SK-N-SH (cell line): ENCODE measurements around the gene TBXA2R. TPM values are rescaled to one million over a fixed set of nuclear protein-coding genes. Genes with fewer than 3 reads are reported as not detected.

Source experiments
- CTCF ChIA-PET: fragments of 300-600, 350-600 bp; formaldehyde crosslinking; extraction: SDS; loops from one replicate; lab custom pipeline; 2021; lab: Yijun Ruan, JAX
- POLR2A ChIA-PET: fragments of 350-600 bp; sonication (Branson Sonifier 250); formaldehyde crosslinking; extraction: SDS; loops from one replicate; lab custom pipeline; 2020; ENCODE audit warnings: antibody characterized with exemption, inconsistent platforms; lab: Yijun Ruan, JAX
- DNase-seq: peaks from one replicate; pipeline ENCODE4 v3.0.0; 2012
- H2AFZ ChIP-seq: fragments of 200-600 bp; sonication (generic); 2 replicates; pipeline ENCODE4 v1.8.1; 2016; ENCODE audit warnings: antibody characterized with exemption, mild to moderate bottlenecking, low read depth
- H3F3A ChIP-seq: fragments of 200-600 bp; sonication (generic); replicated peaks from 2 replicates; pipeline ENCODE3; 2016; ENCODE audit warnings: antibody characterized with exemption, mild to moderate bottlenecking; ENCODE audit not compliant: insufficient read depth
- H3K27ac ChIP-seq, 2 experiments: fragments of 200-500 bp in 1 of 2; fragments of 200-600 bp in 1 of 2; sonication (Bioruptor generic) in 1 of 2; sonication (generic), shearing (Covaris generic) in 1 of 2; 2 replicates each; pipeline versions ENCODE4 v1.5.1 to v1.6.1; 2014 to 2016; ENCODE audit warnings: low read depth in 2 of 2, inconsistent platforms in 1 of 2, low read length in 1 of 2, mild to moderate bottlenecking in 1 of 2, mixed read lengths in 1 of 2
- H3K27me3 ChIP-seq: fragments of 200-600 bp; sonication (generic), shearing (Covaris generic); 2 replicates; pipeline ENCODE4 v1.6.1; 2016; ENCODE audit warnings: mixed run types; ENCODE audit not compliant: insufficient read depth
- H3K36me3 ChIP-seq, 2 experiments: fragments of 200-500 bp in 1 of 2; fragments of 200-600 bp in 1 of 2; sonication (Bioruptor generic) in 1 of 2; sonication (generic) in 1 of 2; replicated peaks in 1 of 2; 2 replicates each; pipeline versions ENCODE3 to v1.5.1; 2014 to 2016; ENCODE audit warnings: low read length in 1 of 2, mild to moderate bottlenecking in 1 of 2; ENCODE audit not compliant: insufficient read depth in 2 of 2, control insufficient read depth in 1 of 2
- H3K4me1 ChIP-seq, 2 experiments: fragments of 200-500 bp in 1 of 2; fragments of 200-600 bp in 1 of 2; sonication (Bioruptor generic) in 1 of 2; sonication (generic), shearing (Covaris generic) in 1 of 2; 2 replicates each; pipeline versions ENCODE4 v1.5.1 to v1.6.1; 2014 to 2016; ENCODE audit warnings: low read depth in 1 of 2, low read length in 1 of 2, mixed run types in 1 of 2; ENCODE audit not compliant: insufficient read depth in 2 of 2, control insufficient read depth in 1 of 2
- H3K4me2 ChIP-seq: fragments of 200-600 bp; sonication (generic), shearing (Covaris generic); 2 replicates; pipeline ENCODE4 v1.6.1; 2017; ENCODE audit warnings: mixed run types
- H3K4me3 ChIP-seq, 2 experiments: fragments of 200-500 bp in 1 of 2; fragments of 200-600 bp in 1 of 2; sonication (Bioruptor generic) in 1 of 2; sonication (generic), shearing (Covaris generic) in 1 of 2; 2 replicates each; pipeline versions ENCODE4 v1.5.1 to v1.8.1; 2014 to 2016; ENCODE audit warnings: low read depth in 2 of 2, inconsistent platforms in 1 of 2, low read length in 1 of 2, mild to moderate bottlenecking in 1 of 2, mixed read lengths in 1 of 2, moderate library complexity in 1 of 2
- H3K79me2 ChIP-seq: fragments of 200-600 bp; sonication (generic); 2 replicates; pipeline ENCODE4 v1.8.1; 2017; ENCODE audit warnings: mild to moderate bottlenecking; ENCODE audit not compliant: insufficient read depth
- H3K9ac ChIP-seq: fragments of 200-600 bp; sonication (generic); 2 replicates; pipeline ENCODE4 v1.6.1; 2017; ENCODE audit warnings: mixed run types
- H3K9me2 ChIP-seq: fragments of 200-600 bp; sonication (generic); 2 replicates; pipeline ENCODE4 v1.6.1; 2017; ENCODE audit warnings: mixed run types
- H3K9me3 ChIP-seq: fragments of 200-600 bp; sonication (generic); 2 replicates; pipeline ENCODE4 v1.6.1; 2017; ENCODE audit warnings: mixed run types, mild to moderate bottlenecking, moderate library complexity
- H4K20me1 ChIP-seq: fragments of 200-600 bp; sonication (generic); 2 replicates; pipeline ENCODE4 v1.6.1; 2017; ENCODE audit warnings: mild to moderate bottlenecking, mixed run types; ENCODE audit not compliant: insufficient read depth
- CHD2 ChIP-seq: fragments of 150-350 bp; IDR thresholded peaks from 2 replicates; pipeline ENCODE4 v1.6.1; 2018; ENCODE audit warnings: low read length; ENCODE audit not compliant: partially characterized antibody
- CTCF ChIP-seq: fragments of 200-600 bp; sonication (generic); IDR thresholded peaks from 2 replicates; pipeline ENCODE4 v1.6.1; 2017; ENCODE audit warnings: antibody characterized with exemption, mild to moderate bottlenecking, moderate library complexity
- EP300 ChIP-seq, 2 experiments: IDR thresholded peaks; 2 replicates each; pipeline versions ENCODE4 v1.4.0 to v1.6.1; 2012; ENCODE audit warnings: borderline replicate concordance in 1 of 2, low read depth in 1 of 2, low read length in 1 of 2
- EZH2phosphoT487 ChIP-seq: fragments of 200-600 bp; sonication (generic); IDR thresholded peaks from 2 replicates; pipeline ENCODE4 v1.6.1; 2017; ENCODE audit warnings: low read depth, mixed run types, mild to moderate bottlenecking, antibody characterized with exemption, moderate library complexity, borderline replicate concordance
- FOSL2 ChIP-seq: IDR thresholded peaks from 2 replicates; pipeline ENCODE4 v1.4.0; 2012; ENCODE audit warnings: low read depth, mild to moderate bottlenecking, moderate library complexity, borderline replicate concordance
- FOXM1 ChIP-seq: IDR thresholded peaks from 2 replicates; pipeline ENCODE4 v1.4.0; 2012; ENCODE audit warnings: low read depth, mild to moderate bottlenecking
- GATA2 ChIP-seq: sonication (generic); formaldehyde crosslinking; IDR thresholded peaks from 2 replicates; pipeline ENCODE4 v1.5.0; 2020; ENCODE audit warnings: mild to moderate bottlenecking, missing genetic modification reagents
- MAX ChIP-seq: IDR thresholded peaks from 2 replicates; pipeline ENCODE4 v1.4.0; 2012; ENCODE audit warnings: low read depth
- MEF2A ChIP-seq: IDR thresholded peaks from 2 replicates; pipeline ENCODE4 v1.4.0; 2012; ENCODE audit warnings: low read depth, borderline replicate concordance
- MXI1 ChIP-seq: IDR thresholded peaks from 2 replicates; pipeline ENCODE4 v1.6.1; 2012; ENCODE audit warnings: mild to moderate bottlenecking, low read depth, low read length, improper control_type of control experiment
- NRF1 ChIP-seq: IDR thresholded peaks from 2 replicates; pipeline ENCODE4 v1.6.1; 2012; ENCODE audit warnings: low read depth, mild to moderate bottlenecking, low read length
- RCOR1 ChIP-seq: fragments of 150-350 bp; IDR thresholded peaks from 2 replicates; pipeline ENCODE4 v1.6.1; 2017; ENCODE audit warnings: antibody characterized with exemption, low read length
- REST ChIP-seq: IDR thresholded peaks from 2 replicates; pipeline ENCODE4 v1.6.1; 2012; ENCODE audit warnings: mild to moderate bottlenecking, low read depth, low read length, moderate library complexity
- RXRA ChIP-seq: IDR thresholded peaks from 2 replicates; pipeline ENCODE4 v1.4.0; 2012; ENCODE audit warnings: low read depth, mild to moderate bottlenecking, borderline replicate concordance
- SIN3A ChIP-seq: IDR thresholded peaks from 2 replicates; pipeline ENCODE4 v1.6.1; 2012; ENCODE audit warnings: low read depth, mild to moderate bottlenecking, low read length, moderate library complexity, borderline replicate concordance
- TAF1 ChIP-seq: IDR thresholded peaks from 2 replicates; pipeline ENCODE4 v1.6.1; 2012; ENCODE audit warnings: low read depth, mild to moderate bottlenecking, low read length, moderate library complexity, borderline replicate concordance
- TCF12 ChIP-seq: IDR thresholded peaks from 2 replicates; pipeline ENCODE4 v1.4.0; 2012
- TEAD4 ChIP-seq: IDR thresholded peaks from 2 replicates; pipeline ENCODE4 v1.4.0; 2012; ENCODE audit warnings: mild to moderate bottlenecking, borderline replicate concordance; ENCODE audit not compliant: insufficient read depth
- USF1 ChIP-seq: IDR thresholded peaks from 2 replicates; pipeline ENCODE4 v1.4.0; 2012; ENCODE audit warnings: low read depth, borderline replicate concordance
- USF2 ChIP-seq: fragments of 150-350 bp; IDR thresholded peaks from 2 replicates; pipeline ENCODE4 v1.6.1; 2017; ENCODE audit warnings: antibody characterized with exemption, low read length, low read depth, borderline replicate concordance
- WGBS: methylation state at CpG from one replicate; pipeline ENCODE4 v1.1.6; 2017; ENCODE audit warnings: low lambda C conversion rate; 5-methylcytosine and 5-hydroxymethylcytosine counted together
- polyA plus RNA-seq, 3 experiments: library from polyadenylated mRNA; depleted of rRNA; stranded (reverse); fragments of >200 nt; gene quantifications; 2 replicates each; pipeline ENCODE4 v1.2.3, GENCODE V29; 2012

The TBXA2R gene
- polyA plus RNA-seq, 1 of the 3 experiments (the other 2 are of a cell fraction) = 0.92 TPM

- TF ChIP-seq USF1 (no peak), CTCF (no peak), RXRA (no peak), RCOR1 (no peak), REST (no peak), MXI1 (no peak), SIN3A (no peak), EP300 (IDR thresholded peaks at IDR 0.05; ENCODE audit: borderline replicate concordance in 1 of 2, low read depth in 1 of 2, low read length in 1 of 2) (no peak), GATA2 (CRISPR knock-in tag) (no peak), TEAD4 (no peak), FOXM1 (no peak), MAX (no peak), EZH2phosphoT487 (no peak), MEF2A (no peak), TCF12 (no peak), USF2 (no peak), TAF1 (no peak), NRF1 (no peak), CHD2 (no peak), FOSL2 (no peak)
- Histone ChIP-seq H3F3A (no peaks in the 10 kb centered on the region), H3K4me1 (no peaks in the 10 kb centered on the region), H3K9ac (no peak overlapping the region), H3K4me3 (no peak overlapping the region), H3K9me2 (no peaks in the 10 kb centered on the region), H3K4me2 (no peak overlapping the region), H3K36me3 (peaks cover 6 to 21% of the 10 kb centered on the region in 2 experiments), H4K20me1 (no peaks in the 10 kb centered on the region), H2AFZ (no peak overlapping the region), H3K27ac (no peak overlapping the region), H3K27me3 (no peaks in the 10 kb centered on the region), H3K79me2 (no peaks in the 10 kb centered on the region), H3K9me3 (no peaks in the 10 kb centered on the region)
- POLR2A ChIA-PET = no interaction called here
- no peak for DNase-seq
- whole genome bisulfite sequencing = 96% methylated on average over 15 of the region's 16 CpGs
- CTCF ChIA-PET = interaction anchor here (1.0 to 1.1 kb wide), 2 partner anchors 56 to 63 kb away, joined by 3 read pairs; no protein-coding TSS in a partner anchor
Observed at GRCh38 chr19:3649888-3650287, 43.2 kb upstream of the TBXA2R start.
